Vagina (tissue), 2 donors: ENCODE data around the gene RUNX2. TPM values are rescaled to one million over a fixed set of nuclear protein-coding genes. Genes with fewer than 3 reads are reported as not detected.

Experiments used
- DNase-seq, 2 donors: peaks; one replicate each; pipeline ENCODE4 v3.0.0-alpha.2; 2017; ENCODE audit errors: extremely low spot score in 2 of 2
- H3K27ac ChIP-seq: fragments of 200-600 bp; sonication (generic); one replicate; pipeline ENCODE4 v1.5.1; 2019
- H3K27me3 ChIP-seq: fragments of 200-600 bp; sonication (generic); one replicate; pipeline ENCODE4 v1.5.1; 2019
- H3K36me3 ChIP-seq, 2 donors: fragments of 200-600 bp; sonication (generic); one replicate each; pipeline ENCODE4 v1.5.1; 2017 to 2019
- H3K4me1 ChIP-seq: fragments of 200-600 bp; sonication (generic); one replicate; pipeline ENCODE4 v1.5.1; 2019
- H3K4me3 ChIP-seq, 2 donors: fragments of 200-600 bp; sonication (generic); 1 replicate in 1 of 2; 2 replicates in 1 of 2; pipeline ENCODE4 v1.5.1; 2016 to 2019
- H3K9me3 ChIP-seq: fragments of 200-600 bp; sonication (generic); one replicate; pipeline ENCODE4 v1.5.1; 2019
- CTCF ChIP-seq, 3 experiments: fragments of 450-650 bp in 2 of 3; fragments of 200-600 bp in 1 of 3; sonication (generic) in 1 of 3; IDR thresholded peaks; one replicate each; pipeline ENCODE4 v1.5.1; 2017 to 2019; ENCODE audit warnings: antibody characterized with exemption in 3 of 3, mild to moderate bottlenecking in 2 of 3, moderate library complexity in 2 of 3
- POLR2A ChIP-seq, 2 donors: fragments of 450-650 bp; IDR thresholded peaks; one replicate each; pipeline ENCODE4 v1.6.1; 2017; ENCODE audit warnings: antibody characterized with exemption in 2 of 2, mild to moderate bottlenecking in 2 of 2, moderate library complexity in 2 of 2
- POLR2AphosphoS5 ChIP-seq, 2 donors: sonication (generic); formaldehyde crosslinking; IDR thresholded peaks; one replicate each; pipeline ENCODE4 v1.9.0; 2017; ENCODE audit warnings: antibody characterized with exemption in 2 of 2, mild to moderate bottlenecking in 2 of 2, low read depth in 1 of 2; ENCODE audit not compliant: insufficient read depth in 1 of 2
- intact Hi-C: fragments of 100-400 bp; cut with DNase I; formaldehyde crosslinking; loops from one replicate; pipeline ENCODE4 v1.15.1; 2023
- total RNA-seq: library from RNA; depleted of rRNA; stranded (reverse); fragments of >200 nt; gene quantifications from one replicate; pipeline ENCODE4 v1.2.3, GENCODE V29; 2016

RUNX2 gene
- total RNA-seq, 1 donor from 2014 or later = 13.0 TPM

- DNase-seq = no peak
- no peak overlapping the region for H3K4me3 ChIP-seq
- H3K27ac ChIP-seq = no peak overlapping the region
- no peaks in the 10 kb centered on the region for H3K27me3 ChIP-seq
- TF ChIP-seq POLR2AphosphoS5 (IDR thresholded peaks at IDR 0.05; ENCODE audit: insufficient read depth in 1 of 2, low read depth in 1 of 2) = no peak
- TF ChIP-seq POLR2A (IDR thresholded peaks at IDR 0.05) = no peak
- no peak for TF ChIP-seq CTCF (IDR thresholded peaks at IDR 0.05)
- H3K9me3 ChIP-seq = no peaks in the 10 kb centered on the region
- H3K4me1 ChIP-seq = no peaks in the 10 kb centered on the region
- intact Hi-C loops = no loop called here
- H3K36me3 ChIP-seq = no peaks in the 10 kb centered on the region
Measured at GRCh38 chr6:45305546-45305945, 22.6 kb upstream of the RUNX2 start.

- intact Hi-C loops = no loop called here
- Histone ChIP-seq H3K36me3 (no peaks in the 10 kb centered on the region), H3K9me3 (no peaks in the 10 kb centered on the region), H3K4me1 (no peaks in the 10 kb centered on the region), H3K27me3 (no peaks in the 10 kb centered on the region), H3K27ac (no peak overlapping the region), H3K4me3 (no peak overlapping the region)
- TF ChIP-seq POLR2AphosphoS5 (IDR thresholded peaks at IDR 0.05; ENCODE audit: insufficient read depth in 1 of 2, low read depth in 1 of 2) = no peak
- no peak for TF ChIP-seq CTCF (IDR thresholded peaks at IDR 0.05)
- TF ChIP-seq POLR2A (IDR thresholded peaks at IDR 0.05) = no peak
- DNase-seq = no peak
Measured at GRCh38 chr6:45310118-45310788, 17.9 kb upstream of the RUNX2 start.

GRCh38 chr6:45314146-45314545 lies 14.0 kb upstream of the RUNX2 start:
- H3K9me3 ChIP-seq = no peaks in the 10 kb centered on the region
- H3K27me3 ChIP-seq = no peaks in the 10 kb centered on the region
- intact Hi-C loops = no loop called here
- TF ChIP-seq POLR2A (IDR thresholded peaks at IDR 0.05) (no peak), CTCF (IDR thresholded peaks at IDR 0.05) (no peak), POLR2AphosphoS5 (IDR thresholded peaks at IDR 0.05; ENCODE audit: insufficient read depth in 1 of 2, low read depth in 1 of 2) (no peak)
- no peak overlapping the region for H3K4me3 ChIP-seq
- no peak overlapping the region for H3K27ac ChIP-seq
- no peaks in the 10 kb centered on the region for H3K36me3 ChIP-seq
- no peak for DNase-seq
- no peaks in the 10 kb centered on the region for H3K4me1 ChIP-seq

DNA sequence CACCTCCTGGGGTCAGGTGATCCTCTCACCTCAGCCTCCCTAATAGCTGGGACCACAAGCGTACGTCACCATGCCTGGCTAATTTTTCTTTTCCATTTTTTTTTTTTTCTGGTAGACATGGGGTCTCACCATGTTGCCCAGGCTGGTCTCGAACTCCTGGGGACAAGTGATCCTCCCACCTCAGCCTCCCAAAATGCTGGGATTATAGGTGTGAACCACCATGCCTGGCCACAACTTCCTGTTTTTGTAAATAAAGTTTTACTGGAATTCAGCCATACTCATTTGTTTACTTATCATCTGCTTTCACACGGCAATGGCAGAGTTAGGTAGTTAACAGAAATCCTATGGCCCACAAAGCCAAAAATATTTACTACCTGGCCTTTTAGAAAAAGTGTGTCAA lies 7.8 kb upstream of the RUNX2 start:
- intact Hi-C loops = no loop called here
- H3K27ac ChIP-seq = no peak overlapping the region
- H3K4me3 ChIP-seq = no peak overlapping the region
- H3K9me3 ChIP-seq = no peaks in the 10 kb centered on the region
- DNase-seq = no peak
- no peaks in the 10 kb centered on the region for H3K4me1 ChIP-seq
- TF ChIP-seq POLR2A (IDR thresholded peaks at IDR 0.05) (no peak), POLR2AphosphoS5 (IDR thresholded peaks at IDR 0.05; ENCODE audit: insufficient read depth in 1 of 2, low read depth in 1 of 2) (no peak), CTCF (IDR thresholded peaks at IDR 0.05) (no peak)
- no peaks in the 10 kb centered on the region for H3K36me3 ChIP-seq
- H3K27me3 ChIP-seq = no peaks in the 10 kb centered on the region

DNA sequence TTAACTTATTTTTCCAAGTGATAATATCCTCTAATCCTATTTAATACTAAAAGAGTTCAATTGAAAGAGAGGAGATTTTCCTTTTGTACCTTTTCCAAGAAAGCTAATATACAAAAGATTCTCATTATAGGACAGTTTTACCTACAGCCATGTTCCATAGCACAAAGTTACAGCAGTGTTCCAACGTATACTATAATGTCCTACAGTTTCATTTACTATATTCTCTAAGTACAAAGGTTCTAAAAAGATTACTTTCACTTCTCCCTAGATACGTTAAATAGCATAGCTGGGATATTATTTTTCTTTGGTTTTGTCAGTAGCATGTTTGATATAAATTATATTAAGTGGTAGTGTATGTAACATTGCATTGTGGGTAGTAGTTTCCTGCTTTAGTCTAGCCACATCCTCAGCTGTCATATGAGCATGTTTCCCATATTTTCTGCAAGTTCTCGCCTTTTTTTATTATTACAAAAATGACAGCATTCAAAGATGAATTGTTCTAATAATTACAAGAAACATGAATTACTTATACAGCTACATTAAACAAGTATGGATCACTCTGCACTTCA lies 4.4 kb upstream of the RUNX2 start:
- Histone ChIP-seq H3K36me3 (no peaks in the 10 kb centered on the region), H3K27me3 (no peaks in the 10 kb centered on the region), H3K4me1 (peaks cover 9% of the 10 kb centered on the region), H3K4me3 (no peak overlapping the region), H3K27ac (no peak overlapping the region), H3K9me3 (no peaks in the 10 kb centered on the region)
- intact Hi-C loops = no loop called here
- no peak for TF ChIP-seq POLR2AphosphoS5 (IDR thresholded peaks at IDR 0.05; ENCODE audit: insufficient read depth in 1 of 2, low read depth in 1 of 2)
- DNase-seq = no peak
